ENCODE data around the gene CGREF1.
"Not testable (repeated sequence)": the region's sequence is repeated elsewhere in the genome, so short reads cannot be mapped to it uniquely, and the experiment has no call there.

CGREF1 gene

DNA sequence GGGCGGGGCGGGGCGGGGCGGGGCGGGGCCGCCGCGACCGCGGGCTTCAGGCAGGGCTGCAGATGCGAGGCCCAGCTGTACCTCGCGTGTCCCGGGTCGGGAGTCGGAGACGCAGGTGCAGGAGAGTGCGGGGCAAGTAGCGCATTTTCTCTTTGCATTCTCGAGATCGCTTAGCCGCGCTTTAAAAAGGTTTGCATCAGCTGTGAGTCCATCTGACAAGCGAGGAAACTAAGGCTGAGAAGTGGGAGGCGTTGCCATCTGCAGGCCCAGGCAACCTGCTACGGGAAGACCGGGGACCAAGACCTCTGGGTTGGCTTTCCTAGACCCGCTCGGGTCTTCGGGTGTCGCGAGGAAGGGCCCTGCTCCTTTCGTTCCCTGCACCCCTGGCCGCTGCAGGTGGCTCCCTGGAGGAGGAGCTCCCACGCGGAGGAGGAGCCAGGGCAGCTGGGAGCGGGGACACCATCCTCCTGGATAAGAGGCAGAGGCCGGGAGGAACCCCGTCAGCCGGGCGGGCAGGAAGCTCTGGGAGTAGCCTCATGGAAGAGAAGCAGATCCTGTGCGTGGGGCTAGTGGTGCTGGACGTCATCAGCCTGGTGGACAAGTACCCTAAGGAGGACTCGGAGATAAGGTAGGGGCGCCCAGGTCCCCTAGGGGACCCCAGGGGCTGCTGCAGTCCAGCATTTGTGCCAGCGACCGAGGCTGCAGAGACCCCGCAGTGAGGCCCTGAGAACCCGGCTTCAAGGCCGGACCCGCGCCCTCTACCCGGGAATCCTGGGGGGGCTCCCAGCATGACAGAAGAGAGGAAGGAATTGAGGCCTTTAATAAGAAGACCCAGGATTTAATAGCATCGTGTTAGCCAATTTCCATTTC is 32.0 kb downstream of the CGREF1 start, which contains the start of gene KHK:
TSS of gene KHK (plus strand) at position 49 of the 870 bp plus-strand sequence. CDS start at position 537, 488 bp downstream.
- peak; percentile 81 for DNase-seq

DNA sequence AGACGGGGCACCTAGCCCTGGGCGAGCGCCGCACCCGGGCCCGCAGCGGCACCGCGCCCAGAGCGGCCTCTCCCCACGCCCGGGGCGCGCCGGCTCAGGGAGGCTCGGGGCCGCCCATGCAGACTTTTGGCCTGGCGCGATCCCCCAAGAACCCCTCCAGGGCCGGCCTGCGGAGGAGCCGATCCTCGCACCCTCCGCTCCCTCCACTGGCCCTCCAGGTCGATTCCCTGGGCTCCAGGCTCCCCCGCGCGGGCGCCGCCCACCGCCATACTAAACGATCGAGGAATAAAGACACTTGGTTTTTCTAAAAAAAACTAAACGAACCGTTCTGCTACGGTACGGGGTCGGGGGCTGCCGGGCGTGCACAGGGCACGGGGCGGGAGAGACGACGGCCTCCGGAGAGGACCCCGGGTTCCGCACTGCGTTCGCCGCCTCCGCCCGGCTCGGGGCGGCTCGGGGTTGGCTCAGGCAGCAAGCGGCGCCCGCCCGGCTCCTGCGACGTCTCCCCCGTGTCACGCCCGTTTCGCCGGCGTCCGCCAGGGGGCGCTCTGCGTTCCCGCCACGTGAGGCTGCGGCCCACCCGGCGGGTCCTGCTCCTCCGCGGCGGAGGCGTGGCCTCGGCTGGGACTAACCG is 32.7 kb downstream of the CGREF1 start:
- DNase-seq = peak; percentile 92

DNA sequence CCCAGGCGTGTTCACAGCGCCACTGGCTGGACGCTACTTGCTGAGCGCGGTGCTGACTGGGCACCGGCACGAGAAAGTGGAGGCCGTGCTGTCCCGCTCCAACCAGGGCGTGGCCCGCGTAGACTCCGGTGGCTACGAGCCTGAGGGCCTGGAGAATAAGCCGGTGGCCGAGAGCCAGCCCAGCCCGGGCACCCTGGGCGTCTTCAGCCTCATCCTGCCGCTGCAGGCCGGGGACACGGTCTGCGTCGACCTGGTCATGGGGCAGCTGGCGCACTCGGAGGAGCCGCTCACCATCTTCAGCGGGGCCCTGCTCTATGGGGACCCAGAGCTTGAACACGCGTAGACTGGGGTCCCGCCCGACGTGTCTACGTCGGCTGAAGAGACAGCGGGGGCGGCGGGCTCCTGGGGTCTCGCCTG is 33.2 kb downstream of the CGREF1 start:
- peak; percentile 87 for DNase-seq

DNA sequence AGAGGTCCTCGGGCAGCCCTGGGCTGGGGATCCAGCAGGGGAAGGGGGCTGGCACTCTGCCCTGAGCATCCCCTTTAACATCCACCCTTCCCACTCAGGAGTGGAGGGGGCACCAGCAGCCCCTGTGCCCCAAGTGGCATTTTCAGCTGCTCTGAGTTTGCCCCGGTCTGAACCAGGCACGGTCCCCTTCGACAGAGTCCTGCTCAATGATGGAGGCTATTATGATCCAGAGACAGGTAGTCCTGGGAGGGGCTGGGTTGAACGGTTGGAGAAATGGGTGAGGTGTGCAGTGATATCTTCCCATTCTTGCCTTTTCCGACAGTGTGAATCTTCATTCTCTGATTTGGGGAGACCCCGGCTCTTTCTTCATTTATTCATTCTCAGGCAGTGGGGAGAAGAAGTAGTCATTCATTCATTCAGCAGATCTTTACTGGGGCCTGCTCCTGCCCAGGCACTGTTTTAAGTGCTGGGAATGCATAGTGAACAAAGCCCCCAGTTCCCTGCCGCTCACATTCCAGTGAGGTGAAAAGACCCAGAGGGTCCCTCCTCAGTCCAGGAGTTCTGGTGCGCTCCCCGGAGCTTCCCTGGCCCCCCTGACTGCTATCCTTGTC is 33.8 kb downstream of the CGREF1 start:
- DNase-seq = no peak

DNA sequence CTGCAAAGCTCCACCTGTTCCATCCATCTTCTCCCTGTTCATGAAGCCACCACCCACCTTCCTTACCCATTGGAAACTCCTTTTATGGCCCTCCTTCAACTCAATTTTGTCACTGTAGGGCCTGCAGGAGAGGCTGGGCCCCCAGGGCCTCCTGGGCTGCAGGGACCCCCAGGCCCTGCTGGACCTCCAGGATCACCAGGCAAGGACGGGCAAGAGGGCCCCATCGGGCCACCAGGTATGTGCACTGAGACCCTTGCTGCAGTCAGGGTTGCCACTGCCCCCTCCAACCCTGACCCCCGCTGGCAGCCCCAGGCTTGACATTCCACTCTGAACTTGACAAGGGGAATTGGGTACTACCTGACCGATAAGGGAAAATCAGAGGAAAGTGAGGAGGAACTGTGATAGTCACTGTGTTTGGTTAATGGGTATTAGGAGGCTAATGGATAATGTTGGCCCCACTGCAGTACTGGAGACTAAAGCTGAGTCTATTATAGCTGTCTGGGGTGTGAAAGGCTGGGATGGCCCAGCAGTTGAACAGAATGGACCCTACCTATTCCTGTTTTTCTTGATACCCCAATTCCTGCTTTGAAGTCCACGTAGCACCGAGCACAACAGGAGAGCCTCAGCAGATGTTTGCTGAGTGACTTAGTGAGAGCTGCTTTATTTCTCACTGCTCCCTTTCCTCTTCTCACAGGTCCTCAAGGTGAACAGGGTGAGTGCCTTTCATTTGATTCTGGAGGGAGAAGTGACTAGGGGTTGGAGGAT is 34.4 kb downstream of the CGREF1 start:
- no peak for DNase-seq

DNA sequence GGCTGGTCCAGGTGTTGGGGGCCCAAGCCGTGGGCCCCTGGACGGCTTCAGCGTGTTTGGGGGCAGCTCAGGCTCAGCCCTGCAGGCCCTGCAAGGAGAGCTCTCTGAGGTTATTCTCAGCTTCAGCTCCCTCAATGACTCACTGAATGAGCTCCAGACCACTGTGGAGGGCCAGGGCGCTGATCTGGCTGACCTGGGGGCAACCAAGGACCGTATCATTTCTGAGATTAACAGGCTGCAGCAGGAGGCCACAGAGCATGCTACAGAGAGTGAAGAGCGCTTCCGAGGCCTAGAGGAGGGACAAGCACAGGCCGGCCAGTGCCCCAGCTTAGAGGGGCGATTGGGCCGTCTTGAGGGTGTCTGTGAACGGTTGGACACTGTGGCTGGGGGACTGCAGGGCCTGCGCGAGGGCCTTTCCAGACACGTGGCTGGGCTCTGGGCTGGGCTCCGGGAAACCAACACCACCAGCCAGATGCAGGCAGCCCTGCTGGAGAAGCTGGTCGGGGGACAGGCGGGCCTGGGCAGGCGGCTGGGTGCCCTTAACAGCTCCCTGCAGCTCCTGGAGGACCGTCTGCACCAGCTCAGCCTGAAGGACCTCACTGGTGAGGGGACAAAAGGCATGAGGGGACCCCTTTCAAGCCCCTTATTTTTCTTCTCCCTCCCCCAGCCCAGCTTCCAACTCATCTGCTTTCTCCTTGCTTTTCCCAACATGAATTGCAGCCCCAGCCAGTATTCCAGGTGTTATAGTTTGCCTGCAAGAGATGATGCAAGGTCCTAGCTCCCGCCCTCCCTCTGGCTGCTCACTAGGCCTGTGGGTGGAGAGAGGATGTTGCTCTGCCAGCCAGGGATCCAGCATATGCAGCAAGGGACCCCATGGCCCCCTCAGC is 35.3 kb downstream of the CGREF1 start:
- DNase-seq = no peak

DNA sequence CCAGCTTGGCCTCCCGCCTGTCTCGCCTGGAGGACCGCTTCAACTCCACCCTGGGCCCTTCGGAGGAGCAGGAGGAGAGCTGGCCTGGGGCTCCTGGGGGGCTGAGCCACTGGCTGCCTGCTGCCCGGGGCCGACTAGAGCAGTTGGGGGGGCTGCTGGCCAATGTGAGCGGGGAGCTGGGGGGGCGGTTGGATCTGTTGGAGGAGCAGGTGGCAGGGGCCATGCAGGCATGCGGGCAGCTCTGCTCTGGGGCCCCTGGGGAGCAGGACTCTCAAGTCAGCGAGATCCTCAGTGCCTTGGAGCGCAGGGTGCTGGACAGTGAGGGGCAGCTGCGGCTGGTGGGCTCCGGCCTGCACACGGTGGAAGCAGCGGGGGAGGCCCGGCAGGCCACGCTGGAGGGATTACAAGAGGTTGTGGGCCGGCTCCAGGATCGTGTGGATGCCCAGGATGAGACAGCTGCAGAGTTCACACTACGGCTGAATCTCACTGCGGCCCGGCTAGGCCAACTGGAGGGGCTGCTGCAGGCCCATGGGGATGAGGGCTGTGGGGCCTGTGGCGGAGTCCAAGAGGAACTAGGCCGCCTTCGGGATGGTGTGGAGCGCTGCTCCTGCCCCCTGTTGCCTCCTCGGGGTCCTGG is 36.0 kb downstream of the CGREF1 start:
- no peak for DNase-seq

DNA sequence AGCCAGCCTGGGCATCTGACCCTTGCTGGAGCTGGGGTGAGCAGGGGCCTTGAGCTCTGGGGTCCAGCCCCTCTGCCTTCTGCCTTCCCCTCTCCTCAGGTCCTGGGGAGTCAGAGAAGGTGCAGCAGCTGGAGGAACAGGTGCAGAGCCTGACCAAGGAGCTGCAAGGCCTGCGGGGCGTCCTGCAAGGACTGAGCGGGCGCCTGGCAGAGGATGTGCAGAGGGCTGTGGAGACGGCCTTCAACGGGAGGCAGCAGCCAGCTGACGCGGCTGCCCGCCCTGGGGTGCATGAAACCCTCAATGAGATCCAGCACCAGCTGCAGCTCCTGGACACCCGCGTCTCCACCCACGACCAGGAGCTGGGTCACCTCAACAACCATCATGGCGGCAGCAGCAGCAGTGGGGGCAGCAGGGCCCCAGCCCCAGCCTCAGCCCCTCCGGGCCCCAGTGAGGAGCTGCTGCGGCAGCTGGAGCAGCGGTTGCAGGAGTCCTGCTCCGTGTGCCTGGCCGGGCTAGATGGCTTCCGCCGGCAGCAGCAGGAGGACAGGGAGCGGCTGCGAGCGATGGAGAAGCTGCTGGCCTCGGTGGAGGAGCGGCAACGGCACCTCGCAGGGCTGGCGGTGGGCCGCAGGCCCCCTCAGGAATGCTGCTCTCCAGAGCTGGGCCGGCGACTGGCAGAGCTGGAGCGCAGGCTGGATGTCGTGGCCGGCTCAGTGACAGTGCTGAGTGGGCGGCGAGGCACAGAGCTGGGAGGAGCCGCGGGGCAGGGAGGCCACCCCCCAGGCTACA is 36.8 kb downstream of the CGREF1 start:
- no peak for DNase-seq

DNA sequence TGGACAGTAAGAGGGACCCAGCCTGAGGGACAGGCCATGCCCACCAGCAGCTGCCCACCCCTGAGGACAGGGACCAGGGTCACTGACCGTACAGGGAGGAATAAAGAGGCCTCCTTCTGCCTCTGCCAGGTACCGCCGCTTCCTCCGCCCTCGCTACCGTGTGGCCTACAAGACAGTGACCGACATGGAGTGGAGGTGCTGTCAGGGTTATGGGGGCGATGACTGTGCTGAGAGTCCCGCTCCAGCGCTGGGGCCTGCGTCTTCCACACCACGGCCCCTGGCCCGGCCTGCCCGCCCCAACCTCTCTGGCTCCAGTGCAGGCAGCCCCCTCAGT is 38.4 kb downstream of the CGREF1 start:
- DNase-seq = no peak

DNA sequence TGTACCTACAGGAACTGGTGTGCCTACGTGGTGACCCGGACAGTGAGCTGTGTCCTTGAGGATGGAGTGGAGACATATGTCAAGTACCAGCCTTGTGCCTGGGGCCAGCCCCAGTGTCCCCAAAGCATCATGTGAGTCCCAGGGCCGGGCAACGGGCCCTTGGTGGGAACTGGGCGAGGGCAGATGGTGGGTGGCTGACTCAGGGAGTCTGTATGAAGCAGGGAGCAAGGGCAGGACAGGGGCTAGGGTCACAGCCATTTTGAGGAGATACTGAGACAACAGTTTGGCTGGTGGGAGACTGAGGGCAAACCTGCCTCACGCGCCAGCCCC is 38.8 kb downstream of the CGREF1 start:
- no peak for DNase-seq

DNA sequence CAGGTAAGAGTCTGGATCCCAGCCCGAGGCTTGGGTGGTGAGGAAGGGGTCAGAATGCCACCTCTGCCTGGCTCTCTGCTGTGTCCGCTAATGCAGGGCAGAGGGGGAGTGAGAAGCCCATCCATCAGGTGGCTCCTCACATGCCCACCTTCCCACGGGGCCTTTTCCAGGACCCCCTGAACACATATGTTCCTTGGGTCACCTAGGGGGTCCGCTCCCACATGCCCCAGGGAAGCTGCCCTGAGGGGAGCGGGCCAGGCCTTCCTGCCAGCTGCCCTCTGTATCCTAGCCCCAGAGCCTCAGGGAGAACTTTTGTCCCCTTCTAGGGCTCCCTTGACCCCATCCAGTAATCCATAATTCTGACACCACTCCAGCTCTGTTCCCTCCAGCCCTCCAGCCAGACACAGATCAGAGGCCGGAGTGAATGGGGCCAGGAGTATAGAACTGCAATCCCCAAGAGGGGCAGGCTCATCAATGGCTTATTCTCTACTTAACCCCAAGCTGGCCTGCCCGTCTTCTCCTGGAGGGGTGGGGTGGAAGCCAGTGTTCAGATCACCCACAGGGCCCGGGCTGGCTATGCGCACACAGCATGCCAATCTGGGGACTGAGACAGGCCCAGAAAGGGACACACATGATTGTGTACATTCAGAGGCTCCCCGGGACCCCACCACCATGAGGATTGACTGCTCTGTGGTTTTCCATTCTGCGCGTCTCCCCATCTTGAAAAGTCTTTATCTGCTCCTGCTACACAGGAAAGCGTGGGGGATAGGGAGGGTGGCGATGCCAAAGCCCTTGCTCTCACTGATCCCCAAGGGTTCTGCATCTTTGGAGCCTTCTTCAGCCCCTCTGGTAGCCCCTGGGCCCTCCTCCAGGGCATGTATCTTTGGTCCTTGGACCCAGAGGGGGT is 39.4 kb downstream of the CGREF1 start:
- DNase-seq = no peak

DNA sequence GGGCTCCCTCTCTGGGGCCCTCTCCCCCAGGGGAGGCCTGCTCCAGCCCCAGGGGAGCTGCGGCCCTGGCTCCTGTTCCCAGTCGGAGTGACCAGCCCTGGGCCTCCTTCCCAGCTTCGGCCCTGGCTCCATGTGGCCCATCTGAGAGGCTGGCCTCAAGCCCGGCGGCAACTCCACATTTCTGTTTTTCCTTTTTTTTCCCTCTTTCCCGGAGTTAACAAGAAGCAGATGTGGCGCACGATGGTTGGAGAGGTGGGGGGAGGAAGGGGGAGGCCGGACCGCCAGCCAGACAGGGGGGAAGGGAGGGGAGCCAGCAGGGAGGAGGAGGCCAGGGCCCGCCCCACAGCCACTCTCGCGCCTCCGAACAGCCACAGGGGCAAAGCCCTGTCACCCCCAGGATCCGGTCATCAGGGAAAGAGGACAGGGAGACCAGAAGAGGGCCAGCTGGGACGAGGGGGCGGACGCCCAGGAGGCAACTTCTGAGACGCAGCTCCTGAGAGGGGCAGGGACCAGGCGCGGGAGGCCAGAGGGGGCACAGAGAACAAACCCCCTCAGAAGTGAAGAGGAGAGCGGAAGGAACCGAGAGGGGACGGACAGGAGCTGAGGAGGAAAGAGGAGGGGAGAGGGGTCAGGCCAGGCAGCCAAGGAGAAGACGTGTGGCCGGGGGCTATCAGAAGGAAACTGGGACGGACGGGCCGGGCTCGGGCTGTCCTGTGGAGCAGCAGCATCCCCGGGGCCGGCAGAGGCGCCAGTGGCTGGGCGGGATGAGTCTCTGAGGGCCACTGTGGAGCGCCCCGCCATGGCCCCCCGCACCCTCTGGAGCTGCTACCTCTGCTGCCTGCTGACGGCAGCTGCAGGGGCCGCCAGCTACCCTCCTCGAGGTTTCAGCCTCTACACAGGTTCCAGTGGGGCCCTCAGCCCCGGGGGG is 40.4 kb downstream of the CGREF1 start, which contains the start of gene EMILIN1:
TSS of gene EMILIN1 (plus strand) at position 349 of the 928 bp plus-strand sequence. CDS start at position 800, 451 bp downstream.
- peak; percentile 78 for DNase-seq

DNA sequence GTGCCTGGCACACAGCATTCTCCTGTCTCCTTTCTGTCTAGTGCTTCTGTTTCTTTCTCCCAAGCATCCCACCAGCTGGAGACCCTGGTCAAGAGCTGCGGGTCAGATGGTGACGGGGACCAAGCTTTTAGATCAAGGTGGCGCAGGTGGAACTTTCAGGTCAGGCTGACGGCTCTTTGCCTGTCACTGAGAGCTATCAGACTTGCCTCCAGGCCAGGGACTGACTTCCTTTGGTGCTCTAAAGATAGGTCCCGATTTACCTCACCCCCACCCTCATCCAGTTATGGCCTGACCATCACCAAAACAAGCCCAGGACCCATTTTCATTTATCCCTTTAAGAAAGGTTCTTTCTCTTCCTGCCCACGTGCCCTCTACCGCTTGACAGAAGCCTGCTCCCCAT is 41.7 kb downstream of the CGREF1 start:
- DNase-seq = no peak

DNA sequence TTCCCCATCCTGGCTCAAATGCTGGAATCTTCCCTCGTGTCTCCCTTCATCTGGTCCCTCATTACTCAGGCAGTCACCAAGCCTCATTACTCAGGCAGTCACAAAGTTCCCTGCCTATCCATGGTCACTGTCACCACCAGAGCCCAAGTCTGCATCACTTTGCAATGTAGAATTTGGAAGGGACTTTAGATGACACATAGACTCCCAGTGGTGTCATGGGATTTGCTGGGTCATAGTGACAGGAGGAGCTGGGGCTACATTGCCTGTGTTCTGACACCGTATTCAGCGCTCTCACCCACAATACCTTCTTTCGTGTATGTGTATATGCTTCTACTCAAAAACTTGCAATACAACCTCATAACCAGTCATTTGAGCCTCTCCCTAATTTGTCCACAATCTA is 42.6 kb downstream of the CGREF1 start:
- no peak for DNase-seq

DNA sequence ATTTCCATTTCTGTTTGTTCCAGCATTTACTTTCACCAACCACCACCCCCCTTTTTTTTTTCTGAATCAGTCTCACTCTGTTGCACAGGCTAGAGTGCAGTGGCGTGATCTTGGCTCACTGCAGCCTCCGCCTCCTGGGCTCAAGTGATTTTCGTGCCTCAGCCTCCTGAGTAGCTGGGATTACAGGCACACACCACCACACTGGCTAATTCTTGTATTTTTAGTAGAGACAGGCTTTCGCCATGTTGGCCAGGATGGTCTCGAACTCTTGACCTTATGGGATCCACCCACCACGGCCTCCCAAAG is 43.4 kb downstream of the CGREF1 start:
- not testable (repeated sequence) for DNase-seq

DNA sequence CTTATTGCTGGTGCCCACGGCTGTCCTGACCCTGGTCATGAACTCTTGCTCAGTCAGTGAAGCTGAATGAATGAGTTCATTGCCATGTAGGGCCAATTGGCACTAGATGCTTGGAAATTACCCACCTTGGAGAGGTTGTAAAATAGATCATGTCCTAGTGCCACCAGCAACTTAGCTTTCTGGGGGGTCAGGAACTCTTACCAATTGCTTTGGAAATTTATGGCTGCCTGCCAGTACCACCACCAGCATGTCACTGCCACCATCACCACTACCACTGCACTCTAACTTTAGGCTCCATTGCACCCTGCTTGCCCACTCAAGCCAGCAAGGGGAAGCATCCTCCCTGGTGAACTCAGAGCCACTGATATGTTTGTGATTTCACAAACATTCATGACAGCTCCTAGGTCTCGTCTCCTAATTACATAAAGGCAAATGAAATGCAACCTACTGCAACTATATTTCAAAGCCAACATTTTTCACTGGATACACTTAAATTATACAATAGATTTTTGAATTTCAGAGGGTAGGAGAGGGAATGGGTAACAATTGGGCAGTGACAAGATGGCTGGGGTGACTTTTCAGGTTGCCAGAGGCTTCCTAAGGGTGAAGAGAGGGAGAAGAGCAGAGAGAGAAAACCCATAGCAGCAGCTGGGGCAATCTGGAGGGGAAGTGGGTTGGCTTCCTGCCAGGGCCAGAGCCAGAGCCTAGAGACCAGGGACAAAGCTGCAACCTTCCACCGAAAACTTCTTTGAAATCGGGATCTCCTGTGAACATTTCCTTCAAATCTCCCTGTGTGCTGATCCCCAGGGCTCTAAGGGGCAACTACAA is 44.0 kb downstream of the CGREF1 start:
- DNase-seq = no peak

DNA sequence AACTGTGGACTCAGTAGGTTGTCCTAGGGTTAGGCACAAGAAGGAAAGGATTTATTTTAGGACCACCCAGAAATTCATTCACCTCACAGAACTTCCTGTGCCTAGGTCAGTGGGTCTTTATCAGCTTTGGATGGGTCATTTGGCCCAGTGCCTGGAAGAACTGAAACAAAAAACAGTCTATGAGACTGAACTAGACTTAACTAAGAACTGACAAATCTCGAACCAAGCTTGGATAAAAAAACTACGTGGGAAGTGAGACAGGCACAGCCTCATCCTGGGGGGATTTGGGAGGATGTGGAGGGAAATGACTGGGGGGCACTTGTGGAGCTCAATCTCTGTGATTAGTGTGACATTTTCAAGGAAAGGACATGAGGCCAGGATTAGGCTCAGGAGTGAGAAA is 45.1 kb downstream of the CGREF1 start:
- DNase-seq = no peak
